HG03378 (cell line): ENCODE data around the gene ITGAD.
"Not testable (repeated sequence)": the region's sequence is repeated elsewhere in the genome, so short reads cannot be mapped to it uniquely, and the experiment has no call there.

Source experiments
- ATAC-seq: cut with Tn5 transposase; IDR thresholded peaks from one replicate; pipeline ENCODE4 v1.9.1; 2021; ENCODE audit warnings: mild to moderate bottlenecking, moderate library complexity; ENCODE audit not compliant: unreplicated experiment

ITGAD gene

GRCh38 chr16:31429796-31430195 is 36.7 kb downstream of the ITGAD start:
- ATAC-seq = no peak

- no peak for ATAC-seq
Measured at GRCh38 chr16:31430380-31431052, 37.4 kb downstream of the ITGAD start.

GRCh38 chr16:31435341-31436220 is 42.4 kb downstream of the ITGAD start:
- ATAC-seq = no peak

GRCh38 chr16:31436221-31437045 is 43.3 kb downstream of the ITGAD start:
- no peak for ATAC-seq

- ATAC-seq = no peak
Measured at GRCh38 chr16:31438414-31438813, 45.3 kb downstream of the ITGAD start.

GRCh38 chr16:31439023-31439422 is 45.9 kb downstream of the ITGAD start:
- not testable (repeated sequence) for ATAC-seq

- ATAC-seq = no peak
Measured at GRCh38 chr16:31439519-31439918, 46.4 kb downstream of the ITGAD start.

GRCh38 chr16:31440516-31441184 is 47.5 kb downstream of the ITGAD start:
- no peak for ATAC-seq

GRCh38 chr16:31441956-31442355 is 48.8 kb downstream of the ITGAD start:
- ATAC-seq = no peak

- not testable (repeated sequence) for ATAC-seq
Measured at GRCh38 chr16:31445931-31446330, 52.8 kb downstream of the ITGAD start.

- no peak for ATAC-seq
Measured at GRCh38 chr16:31451201-31451600, 58.1 kb downstream of the ITGAD start.

- no peak for ATAC-seq
Measured at GRCh38 chr16:31451681-31452351, 58.7 kb downstream of the ITGAD start.

GRCh38 chr16:31452631-31453106 is 59.5 kb downstream of the ITGAD start:
- no peak for ATAC-seq

GRCh38 chr16:31453255-31454204 is 60.4 kb downstream of the ITGAD start:
- no peak for ATAC-seq

GRCh38 chr16:31455601-31456314 is 62.6 kb downstream of the ITGAD start:
- ATAC-seq = no peak

- no peak for ATAC-seq
Measured at GRCh38 chr16:31456988-31457360, 63.8 kb downstream of the ITGAD start.

- ATAC-seq = peak; percentile 4
Measured at GRCh38 chr16:31458073-31458843, 65.1 kb downstream of the ITGAD start.
